HCT116 (cell line): Measurements from ENCODE around the gene TULP3. TPM values are rescaled to one million over a fixed set of nuclear protein-coding genes. Genes with fewer than 3 reads are reported as not detected.

Source experiments
- ATAC-seq: fragments of 200-7000 bp; cut with Tn5 transposase; 2 replicates; pipeline ENCODE4 v1.9.1; 2020; ENCODE audit warnings: mild to moderate bottlenecking, moderate library complexity
- BruUV-seq: library from RNA; stranded (reverse); fragments of 400-500 nt; replicated peaks from 2 replicates; lab custom pipeline; 2021; lab: Mats Ljungman, UMichigan
- CTCF ChIA-PET: fragments of 300-600 bp; sonication (Branson Sonifier 250); formaldehyde crosslinking; loops from one replicate; lab custom pipeline; 2021; ENCODE audit warnings: antibody characterized with exemption; lab: Charles Lee
- POLR2A ChIA-PET: fragments of 300-600, 350-600 bp; sonication (Branson Sonifier 250); formaldehyde crosslinking; loops from one replicate; lab custom pipeline; 2021; ENCODE audit warnings: antibody characterized with exemption; lab: Charles Lee
- RAD21 ChIA-PET, 2 experiments: fragments of 300-600 bp; sonication (Branson Sonifier 250); formaldehyde crosslinking; loops; one replicate each; lab custom pipeline; 2023; ENCODE audit warnings: low total read pairs in 2 of 2; ENCODE audit not compliant: uncharacterized antibody in 2 of 2, unreplicated experiment in 2 of 2, low non-redundant PET in 1 of 2; lab: Charles Lee
- DNase-seq: peaks from one replicate; pipeline ENCODE4 v3.0.0-alpha.2; 2010; ENCODE audit warnings: low read depth, low spot score
- H2AFZ ChIP-seq: fragments of 200-600 bp; shearing (Covaris generic), sonication (generic); 2 replicates; pipeline ENCODE4 v1.6.1; 2017; ENCODE audit warnings: low read depth, mixed run types, mixed read lengths, antibody characterized with exemption, low read length; ENCODE audit not compliant: poor library complexity, severe bottlenecking
- H3K27ac ChIP-seq: 2 replicates; pipeline ENCODE4 v1.5.1; 2012; ENCODE audit warnings: low read depth, low read length
- H3K27me3 ChIP-seq: fragments of 200-600 bp; sonication (generic); 2 replicates; pipeline ENCODE4 v1.6.1; 2016; ENCODE audit warnings: mixed run types, low read length, mixed read lengths; ENCODE audit not compliant: insufficient read depth
- H3K36me3 ChIP-seq, 2 experiments: fragments of 200-500 bp in 1 of 2; fragments of 200-600 bp in 1 of 2; sonication (Bioruptor generic) in 1 of 2; sonication (generic) in 1 of 2; 2 replicates each; pipeline versions ENCODE4 v1.5.1 to v1.6.1; 2014 to 2016; ENCODE audit warnings: low read length in 2 of 2, inconsistent platforms in 1 of 2, mixed read lengths in 1 of 2, mixed run types in 1 of 2; ENCODE audit not compliant: insufficient read depth in 2 of 2, control insufficient read depth in 1 of 2
- H3K4me1 ChIP-seq, 2 experiments: fragments of 200-600 bp in 1 of 2; sonication (generic) in 1 of 2; 2 replicates each; pipeline versions ENCODE4 v1.5.1 to v1.6.1; 2012 to 2017; ENCODE audit warnings: low read length in 2 of 2, inconsistent platforms in 1 of 2, mild to moderate bottlenecking in 1 of 2, mixed read lengths in 1 of 2, mixed run types in 1 of 2, moderate library complexity in 1 of 2; ENCODE audit not compliant: insufficient read depth in 2 of 2, control insufficient read depth in 1 of 2
- H3K4me2 ChIP-seq: fragments of 200-600 bp; sonication (generic); 2 replicates; pipeline ENCODE4 v1.6.1; 2017; ENCODE audit warnings: mixed run types, low read length, mixed read lengths
- H3K4me3 ChIP-seq, 2 experiments: fragments of 200-600 bp in 1 of 2; sonication (generic) in 1 of 2; replicated peaks in 1 of 2; 2 replicates each; pipeline ENCODE4 v1.5.1; 2011 to 2016; ENCODE audit warnings: low read length in 2 of 2, control low read depth in 1 of 2, low read depth in 1 of 2, mild to moderate bottlenecking in 1 of 2, mixed read lengths in 1 of 2, mixed run types in 1 of 2
- H3K79me2 ChIP-seq: fragments of 200-600 bp; sonication (generic); 2 replicates; pipeline ENCODE4 v1.6.1; 2017; ENCODE audit warnings: mild to moderate bottlenecking, mixed run types, low read length, moderate library complexity, mixed read lengths; ENCODE audit not compliant: insufficient read depth
- H3K9ac ChIP-seq: fragments of 200-600 bp; sonication (generic); 2 replicates; pipeline ENCODE4 v1.6.1; 2016; ENCODE audit warnings: low read length, mixed read lengths
- H3K9me2 ChIP-seq: fragments of 200-600 bp; sonication (generic), shearing (Covaris generic); 2 replicates; pipeline ENCODE4 v1.6.1; 2017; ENCODE audit warnings: mixed run types, mild to moderate bottlenecking, moderate library complexity; ENCODE audit not compliant: insufficient read depth
- H3K9me3 ChIP-seq, 2 experiments: fragments of 200-500 bp in 1 of 2; fragments of 200-600 bp in 1 of 2; sonication (Bioruptor generic) in 1 of 2; sonication (generic) in 1 of 2; 2 replicates each; pipeline ENCODE4 v1.6.1; 2014 to 2017; ENCODE audit warnings: low read length in 2 of 2, mixed read lengths in 2 of 2, inconsistent platforms in 1 of 2, low read depth in 1 of 2, mild to moderate bottlenecking in 1 of 2, mixed run types in 1 of 2, moderate library complexity in 1 of 2; ENCODE audit not compliant: control insufficient read depth in 1 of 2, insufficient read depth in 1 of 2
- H4K20me1 ChIP-seq: fragments of 200-600 bp; sonication (generic), shearing (Covaris generic); 2 replicates; pipeline ENCODE4 v1.6.1; 2017; ENCODE audit warnings: mixed run types, mild to moderate bottlenecking, moderate library complexity; ENCODE audit not compliant: insufficient read depth
- ATF3 ChIP-seq: IDR thresholded peaks from 2 replicates; pipeline ENCODE4 v1.6.1; 2012
- CBX3 ChIP-seq: IDR thresholded peaks from 2 replicates; pipeline ENCODE4 v1.6.1; 2012; ENCODE audit warnings: low read depth
- CEBPB ChIP-seq: IDR thresholded peaks from 2 replicates; pipeline ENCODE4 v1.6.1; 2012; ENCODE audit warnings: low read depth
- ELF1 ChIP-seq: IDR thresholded peaks from 2 replicates; pipeline ENCODE4 v1.6.1; 2012; ENCODE audit warnings: low read depth, borderline replicate concordance
- EZH2 ChIP-seq: fragments of 200-600 bp; sonication (generic); IDR thresholded peaks from 2 replicates; pipeline ENCODE4 v1.6.1; 2017; ENCODE audit warnings: antibody characterized with exemption, mixed run types
- EZH2phosphoT487 ChIP-seq: fragments of 200-600 bp; IDR thresholded peaks from 2 replicates; pipeline ENCODE4 v1.6.1; 2018; ENCODE audit warnings: antibody characterized with exemption, borderline replicate concordance
- FOSL1 ChIP-seq: IDR thresholded peaks from 2 replicates; pipeline ENCODE4 v1.6.1; 2012; ENCODE audit warnings: low read depth
- JUND ChIP-seq: IDR thresholded peaks from 2 replicates; pipeline ENCODE4 v1.6.1; 2012
- MAX ChIP-seq: IDR thresholded peaks from 2 replicates; pipeline ENCODE4 v1.6.1; 2012
- POLR2A ChIP-seq: IDR thresholded peaks from 2 replicates; pipeline ENCODE4 v1.7.0; 2011; ENCODE audit warnings: borderline replicate concordance; ENCODE audit not compliant: insufficient read depth, insufficient read length; ENCODE audit errors: extremely low read depth
- POLR2AphosphoS5 ChIP-seq: IDR thresholded peaks from 2 replicates; pipeline ENCODE4 v1.6.1; 2011; ENCODE audit warnings: mild to moderate bottlenecking, low read depth, low read length, moderate library complexity
- RAD21 ChIP-seq: IDR thresholded peaks from 2 replicates; pipeline ENCODE4 v1.6.1; 2012; ENCODE audit warnings: low read depth, mild to moderate bottlenecking
- REST ChIP-seq: IDR thresholded peaks from 2 replicates; pipeline ENCODE4 v1.6.1; 2012; ENCODE audit warnings: low read depth
- SIN3A ChIP-seq: IDR thresholded peaks from 2 replicates; pipeline ENCODE4 v1.6.1; 2012; ENCODE audit warnings: low read depth
- SP1 ChIP-seq: IDR thresholded peaks from 2 replicates; pipeline ENCODE4 v1.6.1; 2012; ENCODE audit warnings: low read depth
- SRF ChIP-seq: IDR thresholded peaks from 2 replicates; pipeline ENCODE4 v1.6.1; 2012; ENCODE audit warnings: low read depth
- YY1 ChIP-seq: IDR thresholded peaks from 2 replicates; pipeline ENCODE4 v1.6.1; 2011; ENCODE audit warnings: low read length, low read depth, moderate library complexity, mild to moderate bottlenecking; ENCODE audit not compliant: insufficient replicate concordance; ENCODE audit errors: extremely low read depth
- ZBTB33 ChIP-seq: IDR thresholded peaks from 2 replicates; pipeline ENCODE4 v1.6.1; 2011; ENCODE audit warnings: mild to moderate bottlenecking, low read length, moderate library complexity; ENCODE audit not compliant: insufficient replicate concordance; ENCODE audit errors: extremely low read depth
- ZFX ChIP-seq: fragments of 450-650 bp; IDR thresholded peaks from 2 replicates; pipeline ENCODE4 v1.6.1; 2017
- ZNF274 ChIP-seq: fragments of 200-500 bp; sonication (Bioruptor generic); IDR thresholded peaks from 2 replicates; pipeline ENCODE4 v1.6.1; 2014; ENCODE audit warnings: mild to moderate bottlenecking, low read depth, low read length, inconsistent platforms
- intact Hi-C: fragments of 100-400 bp; cut with micrococcal nuclease; formaldehyde crosslinking; loops from 2 replicates; pipeline ENCODE4 v1.10.0; 2022
- total RNA-seq: library from RNA; stranded (reverse); gene quantifications from one replicate; pipeline ENCODE4 v1.2.1, GENCODE V29; 2021; ENCODE audit not compliant: unreplicated experiment

The TULP3 gene
- total RNA-seq, 1 experiment from 2014 or later: 21.3 TPM

DNA sequence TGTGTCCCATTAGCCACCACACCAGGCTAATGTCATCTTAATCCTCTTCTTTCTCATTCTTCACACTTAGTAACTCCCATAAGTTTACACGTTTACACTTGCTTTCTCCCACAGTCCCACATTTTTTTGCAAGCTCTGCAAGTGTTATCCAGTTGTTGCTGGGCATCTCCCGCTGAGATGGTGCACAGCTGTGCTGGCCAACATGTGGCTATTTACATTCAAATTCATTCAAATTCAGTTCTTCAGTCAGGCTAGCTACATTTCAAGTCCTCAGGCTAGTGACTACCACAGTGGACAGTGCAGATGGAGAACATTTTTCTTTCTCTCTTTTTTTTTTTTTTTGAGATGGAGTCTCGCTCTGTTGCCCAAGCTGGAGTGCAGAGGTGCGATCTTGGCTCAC, 58.7 kb downstream of the TULP3 start:
- DNase-seq (no peak), ATAC-seq (no peak)
- H3K36me3 ChIP-seq: no peaks in the 10 kb centered on the region
- no peak overlapping the region for H3K4me2 ChIP-seq
- BruUV-seq: no TSS peak
- intact Hi-C loops: no loop called here
- no peaks in the 10 kb centered on the region for H3K79me2 ChIP-seq
- H3K9me3 ChIP-seq: no peaks in the 10 kb centered on the region
- no peak overlapping the region for H3K4me3 ChIP-seq
- POLR2A ChIA-PET: interaction anchor here (0.6 kb wide), 1 partner anchor 109 kb away, joined by 4 read pairs; no protein-coding TSS in a partner anchor
- H2AFZ ChIP-seq: no peak overlapping the region
- no peak overlapping the region for H3K27ac ChIP-seq
- H3K9me2 ChIP-seq: no peaks in the 10 kb centered on the region
- H3K9ac ChIP-seq: no peak overlapping the region
- H3K27me3 ChIP-seq: no peaks in the 10 kb centered on the region
- H4K20me1 ChIP-seq: no peaks in the 10 kb centered on the region
- CTCF ChIA-PET: no interaction called here
- TF ChIP-seq REST (no peak), SRF (no peak), EZH2phosphoT487 (no peak), ZBTB33 (no peak), POLR2A (no peak), EZH2 (no peak), CBX3 (no peak), ZFX (no peak), JUND (no peak), CEBPB (no peak), MAX (no peak), SIN3A (no peak), FOSL1 (no peak), SP1 (no peak), RAD21 (no peak), ATF3 (no peak), ELF1 (no peak), POLR2AphosphoS5 (no peak), YY1 (no peak), ZNF274 (no peak)
- RAD21 ChIA-PET: no interaction called here
- H3K4me1 ChIP-seq: peaks cover 2 to 7% of the 10 kb centered on the region in 2 experiments; a peak in 2 of 4 replicates
